Measurements from ENCODE around the gene FIBCD1.

Gene FIBCD1

DNA sequence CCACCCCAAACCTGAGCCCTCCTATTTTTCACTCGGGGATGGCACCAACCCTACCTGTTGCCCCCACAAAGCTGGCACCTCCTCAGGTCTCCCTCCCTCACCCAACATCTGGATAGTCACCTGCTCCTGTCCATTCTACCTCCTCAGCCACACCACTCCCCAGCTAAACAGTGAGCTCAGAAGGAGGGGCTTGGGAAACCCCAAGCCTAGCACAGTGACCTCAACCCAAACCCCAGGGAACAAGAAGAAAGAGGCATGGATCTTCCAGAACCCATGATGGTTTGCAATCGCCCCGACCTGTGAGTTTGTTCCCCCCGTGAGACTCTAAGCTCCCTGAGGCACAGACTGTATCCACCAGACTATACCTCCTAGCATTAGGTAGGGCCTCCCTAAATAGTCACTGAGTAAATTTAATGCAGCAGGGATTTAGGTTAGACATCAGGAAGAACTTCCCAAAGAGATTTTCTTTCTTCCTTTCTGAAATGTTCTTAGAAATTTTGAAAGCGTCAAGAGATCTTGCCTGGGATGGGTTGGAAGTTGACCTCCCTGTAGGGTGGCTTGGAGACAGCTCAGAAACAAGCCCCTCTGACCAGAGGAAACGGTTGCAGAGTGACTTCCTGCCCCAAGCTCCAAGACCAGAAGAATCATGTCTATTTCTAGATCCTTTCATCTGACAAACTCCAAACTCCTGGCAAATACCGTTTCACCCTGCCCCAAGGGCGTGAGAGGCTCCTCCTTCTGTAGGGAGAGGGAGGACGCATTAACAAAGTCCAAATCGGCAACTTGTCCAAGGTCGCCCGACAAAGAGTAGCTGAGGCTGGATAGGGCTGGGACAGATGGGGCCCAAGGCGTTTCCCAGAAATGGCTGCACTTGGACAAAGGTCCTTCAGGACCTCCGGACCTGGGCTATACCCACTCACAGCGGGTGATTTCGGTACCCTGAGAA is 4.1 kb downstream of the FIBCD1 start:
- no peak for DNase-seq

DNA sequence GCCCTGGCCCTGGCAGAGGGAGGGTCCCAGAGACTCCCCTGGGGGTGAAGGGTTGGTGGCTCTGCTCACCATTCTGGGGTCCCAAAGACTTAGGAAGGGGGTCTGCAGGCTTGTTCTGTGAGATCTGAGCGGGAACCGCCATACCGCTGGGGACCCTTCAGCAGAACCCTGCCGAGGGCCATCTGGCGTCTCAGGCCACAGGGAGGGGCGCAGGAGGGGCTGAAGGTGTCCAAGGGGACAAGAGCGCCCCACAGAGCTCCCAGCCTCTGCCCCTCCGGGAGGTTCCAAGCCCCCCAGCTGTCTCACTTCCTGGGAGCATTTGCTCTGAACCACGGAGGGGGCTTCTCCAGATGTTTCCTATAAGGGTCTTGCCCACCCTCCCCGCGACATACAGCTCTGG is 4.8 kb downstream of the FIBCD1 start:
- DNase-seq, result no peak

DNA sequence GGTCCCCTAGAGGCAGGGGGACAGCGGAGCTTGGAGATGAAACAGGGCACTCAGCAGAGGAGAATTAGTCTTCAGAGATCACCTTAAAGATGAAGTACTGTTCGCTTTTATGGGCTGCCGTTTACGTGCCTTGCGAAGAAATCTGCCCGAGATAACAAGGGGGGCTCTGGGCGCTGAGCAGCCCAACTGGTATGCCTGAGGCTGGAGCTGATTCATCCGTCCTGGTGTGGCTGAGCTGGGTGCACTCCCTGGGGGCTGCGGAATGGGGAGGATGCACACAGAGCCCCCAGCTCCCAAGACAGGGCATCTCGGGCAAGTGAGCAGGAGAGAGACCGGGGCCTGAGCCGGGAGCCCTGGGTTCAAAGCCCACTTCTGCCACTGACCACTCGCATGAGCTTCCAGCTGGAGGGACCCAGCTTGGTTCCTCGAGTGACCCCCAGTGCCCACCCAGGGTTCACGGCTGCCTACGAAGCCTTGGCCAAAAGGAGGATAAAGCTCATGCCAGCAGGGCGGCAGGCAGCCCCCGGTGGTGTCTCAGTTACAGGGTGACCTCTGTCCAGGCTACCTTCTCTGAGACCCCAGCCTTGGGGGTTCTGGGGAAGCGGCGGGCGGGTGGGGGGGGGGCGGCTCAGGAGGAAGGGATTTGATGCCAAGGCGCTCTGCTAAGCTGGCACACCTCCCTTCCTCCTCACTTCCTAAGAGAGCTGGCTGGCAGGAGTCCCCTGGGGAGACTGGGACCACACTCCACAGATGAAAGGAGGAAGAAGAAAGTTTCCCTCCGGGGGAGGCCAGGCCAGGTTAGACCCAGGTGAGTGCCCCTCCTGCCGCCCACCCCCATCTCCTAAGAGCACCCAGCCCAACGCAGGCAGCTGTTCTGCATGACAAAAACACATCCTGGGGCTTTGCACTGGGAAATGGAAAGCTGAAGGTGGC is 5.7 kb downstream of the FIBCD1 start:
- DNase-seq, result no peak

DNA sequence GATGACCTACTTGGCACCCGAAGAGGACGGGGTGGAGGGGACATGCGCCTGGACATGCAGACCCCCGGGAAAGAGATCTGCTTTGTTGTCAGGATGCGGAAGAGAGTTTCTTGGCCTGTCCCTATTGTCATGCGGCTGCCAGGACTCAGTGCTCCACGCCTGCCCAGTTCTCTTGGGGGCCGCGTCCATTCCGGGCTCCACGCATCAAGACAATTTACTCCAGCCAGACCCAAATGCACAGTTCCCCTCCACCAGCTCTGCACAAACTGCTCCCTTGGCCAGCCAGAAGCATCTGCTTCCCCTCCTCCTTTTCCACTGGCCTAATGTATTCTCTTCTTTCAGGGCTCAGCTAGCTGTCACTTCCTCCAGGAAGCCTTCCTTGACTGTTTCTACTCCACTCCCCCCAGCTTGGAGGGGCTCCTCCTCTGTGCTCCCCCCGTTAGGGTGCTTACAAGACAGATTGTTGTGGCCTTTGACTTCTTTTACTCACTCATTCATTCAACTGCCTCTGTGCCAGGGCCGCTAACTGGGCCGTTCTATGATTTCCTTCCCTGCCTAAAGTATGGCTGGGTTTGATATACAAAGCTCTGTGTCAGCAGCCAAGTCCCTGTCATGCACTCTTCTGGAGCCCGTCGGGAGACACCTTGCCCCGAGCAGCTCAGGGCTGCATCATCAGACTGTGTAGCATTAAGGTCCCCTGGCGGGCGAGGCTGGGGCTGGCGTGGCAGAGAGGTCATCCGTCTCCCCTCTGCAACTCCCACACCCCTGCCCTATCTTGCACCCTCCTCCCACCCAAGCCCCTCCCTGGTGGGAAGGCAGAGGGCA is 6.6 kb downstream of the FIBCD1 start:
- no peak for DNase-seq

GRCh38 chr9:130931508-130932254 is 7.4 kb downstream of the FIBCD1 start:
- no peak for DNase-seq

- DNase-seq, result no peak
Observed at GRCh38 chr9:130930804-130931349, 8.2 kb downstream of the FIBCD1 start.

- no peak for DNase-seq
Observed at GRCh38 chr9:130930132-130930803, 8.8 kb downstream of the FIBCD1 start.

DNA sequence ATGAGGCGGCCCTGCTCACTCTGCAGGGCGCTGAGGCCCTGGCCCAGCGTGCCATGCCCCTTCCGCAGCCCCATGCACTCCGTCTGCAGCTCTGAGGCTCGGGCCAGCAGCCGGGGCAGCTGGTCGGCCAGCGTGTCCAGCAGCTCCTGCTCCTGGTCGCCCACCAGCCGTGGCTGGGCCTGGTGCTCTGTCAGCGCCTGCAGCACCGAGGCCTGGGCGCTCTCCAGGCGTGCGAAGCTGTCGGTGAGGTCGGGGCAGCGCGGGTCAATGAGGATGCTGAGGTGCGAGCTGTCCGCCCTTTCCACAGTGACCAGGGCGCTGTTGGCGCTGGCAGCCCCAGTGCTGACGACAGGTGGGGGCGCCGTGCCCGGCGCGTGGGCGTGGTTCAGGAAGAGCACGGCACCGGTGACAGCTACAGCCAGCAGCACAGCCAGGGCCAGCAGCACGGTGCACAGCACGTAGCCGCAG is 9.4 kb downstream of the FIBCD1 start:
- no peak for DNase-seq

GRCh38 chr9:130927995-130928900 is 10.8 kb downstream of the FIBCD1 start:
- no peak for DNase-seq

- no peak for DNase-seq
Observed at GRCh38 chr9:130927338-130927737, 11.7 kb downstream of the FIBCD1 start.

GRCh38 chr9:130925050-130925678 is 13.9 kb downstream of the FIBCD1 start:
- DNase-seq, result no peak

- DNase-seq, result no peak
Observed at GRCh38 chr9:130924448-130924788, 14.6 kb downstream of the FIBCD1 start.

GRCh38 chr9:130923611-130924447 is 15.2 kb downstream of the FIBCD1 start:
- DNase-seq, result no peak

DNA sequence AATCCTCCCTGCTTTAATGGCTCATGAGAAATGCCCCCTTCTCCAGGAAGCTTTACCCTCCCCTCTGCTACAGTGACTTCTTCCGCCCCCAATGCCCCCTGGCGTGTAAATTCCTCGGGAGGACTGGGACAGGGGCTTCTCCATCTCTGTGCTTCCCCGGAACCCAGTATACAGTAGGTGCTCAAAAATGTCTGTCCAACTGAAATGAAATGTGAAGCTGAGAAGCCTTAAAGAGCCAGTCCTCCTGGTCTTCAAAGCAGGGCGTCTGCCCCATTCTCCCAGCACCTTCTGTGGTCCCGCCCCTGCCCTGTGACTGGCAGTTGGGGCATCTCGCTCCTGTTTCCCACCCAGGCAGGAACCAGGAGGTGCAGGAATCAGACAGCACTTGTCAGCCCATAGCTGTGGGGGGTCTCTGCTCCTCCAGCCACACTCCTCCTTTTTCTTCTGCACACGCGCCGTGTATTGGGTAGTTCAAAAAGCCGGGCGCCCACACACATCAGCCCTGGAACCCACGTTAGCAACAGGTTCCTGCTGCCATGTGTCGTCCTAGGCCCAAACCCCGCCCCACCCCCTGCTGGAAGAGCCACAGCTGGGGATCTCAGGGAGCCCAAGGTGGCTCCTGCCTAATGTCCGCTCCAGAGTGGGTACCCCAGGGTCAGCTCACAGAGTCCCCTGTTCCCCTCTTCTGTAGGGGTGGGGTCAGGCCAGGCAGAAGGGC is 16.0 kb downstream of the FIBCD1 start:
- DNase-seq, result no peak

GRCh38 chr9:130921989-130922892 is 16.8 kb downstream of the FIBCD1 start:
- no peak for DNase-seq

- DNase-seq, result no peak
Observed at GRCh38 chr9:130921300-130921988, 17.6 kb downstream of the FIBCD1 start.
